Activated CD4-positive, alpha-beta memory T cell treated with anti-CD3 and anti-CD28 coated beads, Interleukin-2, amount 10 ng/mL, durations not matched to agents 7 days and 5 days (primary cell): ENCODE data around the gene TOM1. TPM values are rescaled to one million over a fixed set of nuclear protein-coding genes. Genes with fewer than 3 reads are reported as not detected.

Experiments used
- CTCF ChIA-PET: fragments of 350-600 bp; sonication (Branson Sonifier 250); formaldehyde crosslinking; loops from one replicate; lab custom pipeline; 2021; ENCODE audit warnings: antibody characterized with exemption, inconsistent platforms; lab: Charles Lee
- POLR2A ChIA-PET: fragments of 350-600 bp; sonication (Branson Sonifier 250); formaldehyde crosslinking; loops from one replicate; lab custom pipeline; 2021; ENCODE audit warnings: antibody characterized with exemption; lab: Charles Lee
- DNase-seq: peaks from one replicate; pipeline ENCODE4 v3.0.0-alpha.2; 2020
- H3K27ac Mint-ChIP-seq: one replicate; pipeline ENCODE4 v1.8.0; 2021; ENCODE audit warnings: mild to moderate bottlenecking, mixed read lengths
- H3K27me3 Mint-ChIP-seq: one replicate; pipeline ENCODE4 v1.8.0; 2021; ENCODE audit warnings: mixed read lengths
- H3K36me3 Mint-ChIP-seq: one replicate; pipeline ENCODE4 v1.8.0; 2021; ENCODE audit warnings: low read depth, mixed read lengths
- H3K4me1 Mint-ChIP-seq: one replicate; pipeline ENCODE4 v1.8.0; 2021; ENCODE audit warnings: mixed read lengths
- H3K4me3 Mint-ChIP-seq: one replicate; pipeline ENCODE4 v1.8.0; 2021; ENCODE audit warnings: mild to moderate bottlenecking, mixed read lengths
- H3K9me3 Mint-ChIP-seq: one replicate; pipeline ENCODE4 v1.8.0; 2021; ENCODE audit warnings: mixed read lengths
- total RNA-seq, 2 experiments: library from RNA; stranded (reverse); gene quantifications; one replicate each; pipeline ENCODE4 v1.2.3, GENCODE V29; 2021

TOM1 gene
- total RNA-seq, 2 experiments from 2014 or later = 37.3 to 41.4 TPM

GRCh38 chr22:35376728-35377472 is 77.2 kb downstream of the TOM1 start:
- no peaks in the 10 kb centered on the region for H3K9me3 Mint-ChIP-seq
- H3K4me3 Mint-ChIP-seq = no peak overlapping the region
- ChIA-PET CTCF (interaction anchor here (0.7 kb wide), 1 partner anchor 50 kb away, joined by 3 read pairs; no protein-coding TSS in a partner anchor), POLR2A (interaction anchor here (0.7 to 1.4 kb wide), 4 partner anchors 13 to 77 kb away, joined by 3 to 5 read pairs (median 4); partner anchors contain the start of gene TOM1)
- peak overlapping the region; percentile 55 for H3K27ac Mint-ChIP-seq
- peaks cover 10% of the 10 kb centered on the region for H3K27me3 Mint-ChIP-seq
- H3K36me3 Mint-ChIP-seq = no peaks in the 10 kb centered on the region
- H3K4me1 Mint-ChIP-seq = peaks cover 32% of the 10 kb centered on the region
- peak; percentile 52 for DNase-seq

DNA sequence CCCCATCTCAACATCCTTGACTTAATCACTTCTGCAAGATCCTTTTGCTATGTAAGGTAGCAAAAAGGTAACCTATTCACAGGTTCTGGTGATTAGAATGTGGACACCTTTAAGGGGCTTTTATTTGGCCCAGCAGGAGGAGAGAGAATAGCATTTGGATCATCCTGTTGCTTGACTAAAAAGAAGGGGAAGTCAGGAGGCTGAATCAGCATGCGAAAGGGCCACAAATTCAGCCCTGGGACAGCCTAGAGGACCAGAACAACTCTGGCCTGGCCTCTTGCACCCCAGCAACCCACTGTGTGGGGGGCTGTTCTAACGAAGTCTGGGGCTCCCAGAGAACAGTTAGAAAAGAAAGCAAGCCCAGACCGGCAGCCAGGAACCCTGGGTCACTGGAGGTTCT is 78.0 kb downstream of the TOM1 start:
- DNase-seq = no peak
- Mint-ChIP-seq H3K4me3 (no peak overlapping the region), H3K9me3 (no peaks in the 10 kb centered on the region), H3K27ac (peak overlapping the region; percentile 55), H3K27me3 (peaks cover 12% of the 10 kb centered on the region), H3K36me3 (no peaks in the 10 kb centered on the region), H3K4me1 (peaks cover 30% of the 10 kb centered on the region)
- POLR2A ChIA-PET = no interaction called here
- CTCF ChIA-PET = no interaction called here

- Mint-ChIP-seq H3K4me3 (no peak overlapping the region), H3K27ac (no peak overlapping the region), H3K9me3 (no peaks in the 10 kb centered on the region), H3K27me3 (peaks cover 17% of the 10 kb centered on the region), H3K4me1 (peaks cover 30% of the 10 kb centered on the region), H3K36me3 (no peaks in the 10 kb centered on the region)
- POLR2A ChIA-PET = no interaction called here
- no peak for DNase-seq
- CTCF ChIA-PET = no interaction called here
Observed at GRCh38 chr22:35378621-35379020, 78.9 kb downstream of the TOM1 start.

GRCh38 chr22:35379146-35379993 is 79.7 kb downstream of the TOM1 start:
- ChIA-PET POLR2A (no interaction called here), CTCF (no interaction called here)
- H3K36me3 Mint-ChIP-seq = no peaks in the 10 kb centered on the region
- H3K27ac Mint-ChIP-seq = no peak overlapping the region
- peaks cover 30% of the 10 kb centered on the region for H3K4me1 Mint-ChIP-seq
- no peak for DNase-seq
- no peaks in the 10 kb centered on the region for H3K9me3 Mint-ChIP-seq
- H3K4me3 Mint-ChIP-seq = no peak overlapping the region
- H3K27me3 Mint-ChIP-seq = peaks cover 19% of the 10 kb centered on the region

- POLR2A ChIA-PET = interaction anchor here (0.8 kb wide), 2 partner anchors 13 to 77 kb away, joined by 3 to 4 read pairs; no protein-coding TSS in a partner anchor
- Mint-ChIP-seq H3K27me3 (peaks cover 19% of the 10 kb centered on the region), H3K4me3 (no peak overlapping the region), H3K27ac (no peak overlapping the region), H3K9me3 (no peaks in the 10 kb centered on the region), H3K4me1 (peaks cover 30% of the 10 kb centered on the region), H3K36me3 (no peaks in the 10 kb centered on the region)
- CTCF ChIA-PET = no interaction called here
- no peak for DNase-seq
Observed at GRCh38 chr22:35380013-35380412, 80.3 kb downstream of the TOM1 start.

DNA sequence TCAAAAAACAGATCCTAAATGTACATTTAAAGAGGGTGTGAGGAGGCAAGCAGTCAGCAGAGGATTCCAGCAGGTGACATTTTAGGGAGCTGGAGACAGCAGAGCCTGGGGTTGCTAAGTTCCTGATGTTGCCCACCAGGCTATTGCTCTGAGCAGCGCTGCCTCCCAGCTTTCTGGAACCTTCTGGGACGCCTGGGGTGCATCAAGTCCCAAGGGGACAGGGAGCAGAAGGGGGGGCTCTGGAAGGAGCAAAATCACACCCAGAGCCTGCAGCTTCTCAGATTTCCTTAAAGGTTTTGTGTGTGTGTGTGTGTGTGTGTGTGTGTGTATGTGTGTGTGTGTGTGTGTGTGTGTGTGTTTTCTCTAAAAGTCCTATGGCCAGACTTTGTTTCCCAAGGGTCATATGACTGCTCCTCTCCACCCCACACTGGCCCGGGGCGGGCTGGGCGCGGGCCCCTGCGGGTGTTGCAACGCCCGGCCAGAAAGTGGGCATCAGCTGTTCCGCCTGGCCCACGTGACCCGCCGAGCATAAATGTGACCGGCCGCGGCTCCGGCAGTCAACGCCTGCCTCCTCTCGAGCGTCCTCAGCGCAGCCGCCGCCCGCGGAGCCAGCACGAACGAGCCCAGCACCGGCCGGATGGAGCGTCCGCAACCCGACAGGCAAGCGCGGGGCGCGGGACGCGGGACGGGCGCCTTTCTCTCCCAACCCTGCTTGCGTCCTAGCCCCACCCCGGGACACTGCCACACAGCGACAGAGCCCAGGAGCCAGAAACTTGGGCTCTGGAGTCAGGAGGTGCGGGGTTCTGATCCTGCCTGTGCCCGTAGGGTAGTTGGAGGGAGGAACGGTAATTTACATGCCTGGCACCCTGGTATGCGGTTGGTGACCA is 81.1 kb downstream of the TOM1 start, which contains the start of gene HMOX1:
Gene HMOX1, plus strand, starts transcription at position 560 of the 887 bp plus-strand sequence. Its CDS starts 78 bp downstream, at position 638.
- POLR2A ChIA-PET = interaction anchor here (0.8 to 1.6 kb wide), 3 partner anchors 12 to 78 kb away, joined by 3 to 4 read pairs (median 3); no protein-coding TSS in a partner anchor
- Mint-ChIP-seq H3K27me3 (peaks cover 19% of the 10 kb centered on the region), H3K4me3 (peak within 1 kb of the TSS; percentile 63), H3K27ac (no peak within 1 kb of the TSS), H3K4me1 (peaks cover 30% of the 10 kb centered on the region), H3K9me3 (no peaks in the 10 kb centered on the region), H3K36me3 (no peaks in the 10 kb centered on the region)
- CTCF ChIA-PET = interaction anchor here (1.1 kb wide), 1 partner anchor 9 kb away, joined by 4 read pairs; no protein-coding TSS in a partner anchor
- peak; percentile 78 for DNase-seq

DNA sequence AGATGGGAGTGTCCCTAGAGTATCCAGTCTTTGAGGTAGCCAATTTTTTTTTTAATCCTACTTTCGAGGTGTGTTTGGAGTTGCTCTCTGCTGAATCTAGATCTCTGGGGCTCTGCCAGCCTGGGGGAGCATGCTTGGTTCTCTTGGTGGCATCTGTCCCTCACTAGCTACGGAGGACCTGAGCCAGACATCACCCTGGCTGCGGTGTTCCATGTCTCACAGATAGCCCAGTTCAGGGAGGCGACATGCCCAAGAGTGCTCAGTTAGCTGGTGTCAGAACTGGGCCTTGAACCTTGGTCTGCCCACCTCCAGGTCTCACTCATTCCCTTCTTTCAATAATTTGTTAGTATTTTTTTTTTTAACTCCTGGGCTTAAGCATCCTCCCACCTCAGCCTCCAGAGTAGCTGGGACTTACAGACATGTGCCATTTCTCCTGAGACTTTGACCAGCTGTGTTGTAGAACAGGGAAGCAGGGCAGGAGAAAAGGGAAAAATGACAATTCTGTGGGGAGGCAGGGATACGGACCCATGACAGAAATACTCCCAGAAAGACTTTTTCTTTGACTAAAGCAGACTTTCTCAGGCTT is 81.8 kb downstream of the TOM1 start:
- Mint-ChIP-seq H3K27me3 (peaks cover 19% of the 10 kb centered on the region), H3K4me3 (peak overlapping the region; percentile 63), H3K9me3 (no peaks in the 10 kb centered on the region), H3K4me1 (peaks cover 29% of the 10 kb centered on the region), H3K27ac (no peak overlapping the region), H3K36me3 (no peaks in the 10 kb centered on the region)
- CTCF ChIA-PET = interaction anchor here (1.1 kb wide), 1 partner anchor 9 kb away, joined by 4 read pairs; no protein-coding TSS in a partner anchor
- POLR2A ChIA-PET = interaction anchor here (1.6 kb wide), 1 partner anchor 20 kb away, joined by 3 read pairs; no protein-coding TSS in a partner anchor
- DNase-seq = no peak

DNA sequence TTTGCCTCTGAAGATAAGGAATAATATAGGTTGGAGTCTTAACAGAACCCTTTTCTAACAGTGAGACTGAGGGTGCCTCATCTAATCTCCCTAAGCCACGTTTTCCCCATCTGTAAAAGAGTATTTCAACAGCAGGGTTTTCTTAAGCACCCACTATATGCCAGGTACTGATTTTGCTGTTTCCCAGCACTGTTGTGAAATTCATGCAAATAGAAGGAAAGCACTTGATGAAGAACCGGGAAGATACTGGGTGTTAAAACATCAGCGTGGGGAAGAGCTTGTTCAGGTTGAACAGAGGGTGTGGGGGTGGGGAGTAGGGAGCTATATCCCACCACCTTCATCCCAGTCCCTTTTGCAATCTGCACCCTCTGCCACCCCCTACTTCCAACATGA is 84.0 kb downstream of the TOM1 start:
- H3K36me3 Mint-ChIP-seq = no peaks in the 10 kb centered on the region
- ChIA-PET CTCF (no interaction called here), POLR2A (no interaction called here)
- no peak overlapping the region for H3K27ac Mint-ChIP-seq
- H3K4me1 Mint-ChIP-seq = peaks cover 13% of the 10 kb centered on the region
- peaks cover 19% of the 10 kb centered on the region for H3K27me3 Mint-ChIP-seq
- H3K4me3 Mint-ChIP-seq = no peak overlapping the region
- no peaks in the 10 kb centered on the region for H3K9me3 Mint-ChIP-seq
- no peak for DNase-seq

DNA sequence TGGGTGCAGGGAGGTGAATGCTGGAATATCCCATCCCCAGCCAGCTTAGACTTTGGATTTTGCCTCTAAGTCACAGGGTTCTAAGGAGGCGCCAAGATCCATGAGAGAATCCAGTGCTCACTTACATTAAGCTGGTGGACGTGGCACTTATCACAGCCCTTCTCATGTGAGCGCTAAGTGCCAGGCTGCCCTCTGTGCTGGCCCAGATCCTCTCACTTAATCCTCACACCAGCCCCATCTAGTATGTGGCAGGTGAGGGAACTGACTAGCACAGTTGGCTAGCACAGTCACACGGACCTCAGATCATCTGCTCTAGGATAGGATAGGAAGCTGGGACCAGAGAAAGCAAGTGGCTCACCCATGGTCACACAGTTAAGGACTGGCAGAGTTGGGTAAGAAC is 84.8 kb downstream of the TOM1 start:
- ChIA-PET POLR2A (no interaction called here), CTCF (interaction anchor here (1.3 kb wide), 1 partner anchor 32 kb away, joined by 3 read pairs; no protein-coding TSS in a partner anchor)
- Mint-ChIP-seq H3K27ac (no peak overlapping the region), H3K27me3 (peaks cover 19% of the 10 kb centered on the region), H3K9me3 (no peaks in the 10 kb centered on the region), H3K4me3 (no peak overlapping the region), H3K36me3 (no peaks in the 10 kb centered on the region), H3K4me1 (peaks cover 13% of the 10 kb centered on the region)
- no peak for DNase-seq

GRCh38 chr22:35384975-35385588 is 85.4 kb downstream of the TOM1 start:
- no peak overlapping the region for H3K4me3 Mint-ChIP-seq
- H3K9me3 Mint-ChIP-seq = no peaks in the 10 kb centered on the region
- peaks cover 13% of the 10 kb centered on the region for H3K4me1 Mint-ChIP-seq
- DNase-seq = no peak
- ChIA-PET CTCF (interaction anchor here (1.3 kb wide), 1 partner anchor 32 kb away, joined by 3 read pairs; no protein-coding TSS in a partner anchor), POLR2A (interaction anchor here (0.7 kb wide), 1 partner anchor 18 kb away, joined by 3 read pairs; no protein-coding TSS in a partner anchor)
- H3K36me3 Mint-ChIP-seq = no peaks in the 10 kb centered on the region
- H3K27ac Mint-ChIP-seq = no peak overlapping the region
- H3K27me3 Mint-ChIP-seq = peaks cover 17% of the 10 kb centered on the region

- H3K9me3 Mint-ChIP-seq = no peaks in the 10 kb centered on the region
- H3K4me3 Mint-ChIP-seq = no peak overlapping the region
- POLR2A ChIA-PET = interaction anchor here (1.3 kb wide), 1 partner anchor 12 kb away, joined by 5 read pairs; no protein-coding TSS in a partner anchor
Observed at GRCh38 chr22:35386670-35387288, 87.1 kb downstream of the TOM1 start.

More at GRCh38 chr22:35386670-35387288, 87.1 kb downstream of the TOM1 start:
- no peak overlapping the region for H3K27ac Mint-ChIP-seq
- CTCF ChIA-PET = no interaction called here
- H3K4me1 Mint-ChIP-seq = peaks cover 2% of the 10 kb centered on the region
- H3K27me3 Mint-ChIP-seq = peaks cover 11% of the 10 kb centered on the region
- no peak for DNase-seq
- H3K36me3 Mint-ChIP-seq = no peaks in the 10 kb centered on the region
